HG02885 (cell line): ENCODE results near the gene DNAH5.
"Not testable (repeated sequence)": the region's sequence is repeated elsewhere in the genome, so short reads cannot be mapped to it uniquely, and the experiment has no call there.

Experiments used
- ATAC-seq: cut with Tn5 transposase; IDR thresholded peaks from one replicate; pipeline ENCODE4 v1.9.1; 2021; ENCODE audit warnings: mild to moderate bottlenecking; ENCODE audit not compliant: unreplicated experiment, poor library complexity

The DNAH5 gene

GRCh38 chr5:13843175-13843846, 101.2 kb downstream of the DNAH5 start:
- no peak for ATAC-seq

GRCh38 chr5:13833440-13833839, 111.0 kb downstream of the DNAH5 start:
- ATAC-seq: no peak

- no peak for ATAC-seq
Measured at GRCh38 chr5:13831351-13831750, 113.1 kb downstream of the DNAH5 start.

- ATAC-seq: no peak
Measured at GRCh38 chr5:13830536-13830935, 114.0 kb downstream of the DNAH5 start.

GRCh38 chr5:13821366-13821765, 123.1 kb downstream of the DNAH5 start:
- no peak for ATAC-seq

- no peak for ATAC-seq
Measured at GRCh38 chr5:13816126-13816525, 128.4 kb downstream of the DNAH5 start.

GRCh38 chr5:13814301-13814700, 130.2 kb downstream of the DNAH5 start:
- no peak for ATAC-seq

GRCh38 chr5:13809921-13810320, 134.6 kb downstream of the DNAH5 start:
- no peak for ATAC-seq

- no peak for ATAC-seq
Measured at GRCh38 chr5:13804336-13804735, 140.2 kb downstream of the DNAH5 start.

- ATAC-seq: not testable (repeated sequence)
Measured at GRCh38 chr5:13798569-13798968, 145.9 kb downstream of the DNAH5 start.

GRCh38 chr5:13785781-13786415, 158.6 kb downstream of the DNAH5 start:
- ATAC-seq: no peak

- no peak for ATAC-seq
Measured at GRCh38 chr5:13783726-13784125, 160.8 kb downstream of the DNAH5 start.

GRCh38 chr5:13780081-13780480, 164.4 kb downstream of the DNAH5 start:
- ATAC-seq: no peak

- ATAC-seq: no peak
Measured at GRCh38 chr5:13773649-13774048, 170.8 kb downstream of the DNAH5 start.

- no peak for ATAC-seq
Measured at GRCh38 chr5:13771011-13771571, 173.4 kb downstream of the DNAH5 start.

- ATAC-seq: no peak
Measured at GRCh38 chr5:13766236-13766635, 178.3 kb downstream of the DNAH5 start.

- ATAC-seq: no peak
Measured at GRCh38 chr5:13763719-13764118, 180.8 kb downstream of the DNAH5 start.

GRCh38 chr5:13749766-13750165, 194.7 kb downstream of the DNAH5 start:
- ATAC-seq: no peak

- ATAC-seq: no peak
Measured at GRCh38 chr5:13746026-13746425, 198.5 kb downstream of the DNAH5 start.

GRCh38 chr5:13745508-13745907, 199.0 kb downstream of the DNAH5 start:
- ATAC-seq: no peak

- no peak for ATAC-seq
Measured at GRCh38 chr5:13740471-13740870, 204.0 kb downstream of the DNAH5 start.

- ATAC-seq: no peak
Measured at GRCh38 chr5:13739479-13739878, 205.0 kb downstream of the DNAH5 start.
